GM06990 (cell line): ENCODE results near the gene GSK3B.

Experiments
- DNase-seq: peaks from one replicate; pipeline ENCODE4 v3.0.0-alpha.2; 2011; ENCODE audit not compliant: insufficient read length; ENCODE audit errors: extremely low read depth
- H3K27me3 ChIP-seq: replicated peaks from 2 replicates; pipeline ENCODE4 v1.6.0; 2011; ENCODE audit warnings: low read length; ENCODE audit not compliant: control insufficient read depth, insufficient read depth
- H3K36me3 ChIP-seq: 2 replicates; pipeline ENCODE4 v1.5.1; 2011; ENCODE audit warnings: low read length; ENCODE audit not compliant: control insufficient read depth, insufficient read depth
- H3K4me3 ChIP-seq: replicated peaks from 2 replicates; pipeline ENCODE4 v1.5.1; 2011; ENCODE audit warnings: low read depth, mild to moderate bottlenecking, control low read depth, low read length
- TF ChIP-seq, protein P1 (sequence below): IDR thresholded peaks from 2 replicates; pipeline ENCODE4 v1.5.1; 2011; ENCODE audit warnings: low read length, control low read depth, mild to moderate bottlenecking, inconsistent platforms; ENCODE audit not compliant: insufficient read depth, poor library complexity, severe bottlenecking

GSK3B gene

DNA sequence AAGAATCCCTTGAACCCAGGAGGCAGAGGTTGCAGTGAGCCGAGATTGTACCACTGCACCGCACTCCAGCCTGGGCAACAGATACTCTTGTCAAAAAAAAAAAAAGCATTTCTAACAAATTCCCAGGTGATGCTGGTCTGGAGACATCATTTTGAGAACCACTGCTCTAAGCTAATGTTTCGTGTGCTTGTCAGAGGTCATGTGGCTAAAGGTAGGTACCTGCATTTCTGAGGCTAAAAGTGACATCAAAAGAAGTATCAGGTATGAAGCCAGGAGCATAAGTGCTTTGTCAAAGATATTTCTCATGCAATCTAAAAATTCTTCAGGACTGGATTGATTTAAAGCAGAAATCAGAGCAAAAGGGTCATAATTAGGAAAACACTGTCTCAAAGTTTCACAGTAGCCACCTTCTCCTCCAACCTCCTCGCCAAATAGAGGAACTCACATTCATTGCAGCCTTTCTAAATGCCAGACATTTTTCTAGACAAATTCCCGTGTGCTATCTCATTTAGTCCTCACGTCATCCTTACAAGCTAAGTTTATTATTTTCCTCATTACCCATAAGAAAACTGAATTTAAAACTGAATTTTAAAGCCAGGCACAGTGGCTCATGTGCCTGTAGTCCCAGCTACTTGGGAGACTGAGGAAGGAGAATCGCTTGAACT lies 25.7 kb upstream of the GSK3B start:
- H3K36me3 ChIP-seq, result no peaks in the 10 kb centered on the region

DNA sequence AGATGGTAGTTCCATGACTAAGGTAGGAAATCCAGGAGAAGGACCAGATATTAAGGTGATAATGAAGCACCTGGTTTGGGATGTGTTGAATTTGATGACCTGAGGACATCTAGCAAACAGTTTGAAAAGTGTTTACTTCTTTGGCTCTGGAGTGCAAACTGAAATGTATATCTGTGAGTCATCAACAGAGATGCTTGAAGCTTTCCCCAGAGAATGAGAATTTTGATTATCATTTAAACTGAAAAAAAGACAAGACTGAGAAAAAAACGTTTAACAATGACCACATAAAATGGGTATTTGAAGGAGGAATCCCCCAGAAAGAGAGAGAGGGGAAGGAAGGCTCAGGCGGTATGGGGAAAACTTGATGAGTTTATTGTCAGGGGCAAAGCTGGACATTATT lies 20.7 kb upstream of the GSK3B start:
- no peaks in the 10 kb centered on the region for H3K36me3 ChIP-seq
- TF ChIP-seq, protein P1, sequence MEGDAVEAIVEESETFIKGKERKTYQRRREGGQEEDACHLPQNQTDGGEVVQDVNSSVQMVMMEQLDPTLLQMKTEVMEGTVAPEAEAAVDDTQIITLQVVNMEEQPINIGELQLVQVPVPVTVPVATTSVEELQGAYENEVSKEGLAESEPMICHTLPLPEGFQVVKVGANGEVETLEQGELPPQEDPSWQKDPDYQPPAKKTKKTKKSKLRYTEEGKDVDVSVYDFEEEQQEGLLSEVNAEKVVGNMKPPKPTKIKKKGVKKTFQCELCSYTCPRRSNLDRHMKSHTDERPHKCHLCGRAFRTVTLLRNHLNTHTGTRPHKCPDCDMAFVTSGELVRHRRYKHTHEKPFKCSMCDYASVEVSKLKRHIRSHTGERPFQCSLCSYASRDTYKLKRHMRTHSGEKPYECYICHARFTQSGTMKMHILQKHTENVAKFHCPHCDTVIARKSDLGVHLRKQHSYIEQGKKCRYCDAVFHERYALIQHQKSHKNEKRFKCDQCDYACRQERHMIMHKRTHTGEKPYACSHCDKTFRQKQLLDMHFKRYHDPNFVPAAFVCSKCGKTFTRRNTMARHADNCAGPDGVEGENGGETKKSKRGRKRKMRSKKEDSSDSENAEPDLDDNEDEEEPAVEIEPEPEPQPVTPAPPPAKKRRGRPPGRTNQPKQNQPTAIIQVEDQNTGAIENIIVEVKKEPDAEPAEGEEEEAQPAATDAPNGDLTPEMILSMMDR, result no peak
- no peaks in the 10 kb centered on the region for H3K27me3 ChIP-seq
- no peak for DNase-seq
- H3K4me3 ChIP-seq, result no peak overlapping the region

More for the DNA sequence above, 25.7 kb upstream of the GSK3B start:
- Histone ChIP-seq H3K27me3 (no peaks in the 10 kb centered on the region), H3K4me3 (no peak overlapping the region)
- no peak for DNase-seq
- TF ChIP-seq, protein P1, result no peak

DNA sequence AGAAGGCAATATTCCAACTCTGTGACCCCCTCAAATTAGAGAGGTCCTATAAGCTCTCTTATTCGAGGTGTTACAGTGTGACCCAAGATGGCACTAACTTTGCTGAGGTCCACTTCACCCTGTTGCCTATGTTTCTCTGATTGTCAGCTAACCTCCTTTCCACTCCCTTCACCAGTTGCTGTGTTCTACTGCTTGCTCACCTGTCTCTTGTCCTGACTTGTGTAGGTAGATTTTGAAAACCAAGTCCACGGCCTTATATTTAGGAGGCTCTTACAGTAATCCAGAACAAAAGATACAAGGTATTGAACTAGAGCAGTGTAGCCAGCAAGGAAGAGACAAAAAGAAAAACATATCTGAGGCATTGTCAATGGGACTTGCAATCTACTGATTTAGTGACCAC lies 20.1 kb upstream of the GSK3B start:
- TF ChIP-seq, protein P1, result no peak
- Histone ChIP-seq H3K27me3 (no peaks in the 10 kb centered on the region), H3K4me3 (no peak overlapping the region), H3K36me3 (no peaks in the 10 kb centered on the region)
- DNase-seq, result no peak

DNA sequence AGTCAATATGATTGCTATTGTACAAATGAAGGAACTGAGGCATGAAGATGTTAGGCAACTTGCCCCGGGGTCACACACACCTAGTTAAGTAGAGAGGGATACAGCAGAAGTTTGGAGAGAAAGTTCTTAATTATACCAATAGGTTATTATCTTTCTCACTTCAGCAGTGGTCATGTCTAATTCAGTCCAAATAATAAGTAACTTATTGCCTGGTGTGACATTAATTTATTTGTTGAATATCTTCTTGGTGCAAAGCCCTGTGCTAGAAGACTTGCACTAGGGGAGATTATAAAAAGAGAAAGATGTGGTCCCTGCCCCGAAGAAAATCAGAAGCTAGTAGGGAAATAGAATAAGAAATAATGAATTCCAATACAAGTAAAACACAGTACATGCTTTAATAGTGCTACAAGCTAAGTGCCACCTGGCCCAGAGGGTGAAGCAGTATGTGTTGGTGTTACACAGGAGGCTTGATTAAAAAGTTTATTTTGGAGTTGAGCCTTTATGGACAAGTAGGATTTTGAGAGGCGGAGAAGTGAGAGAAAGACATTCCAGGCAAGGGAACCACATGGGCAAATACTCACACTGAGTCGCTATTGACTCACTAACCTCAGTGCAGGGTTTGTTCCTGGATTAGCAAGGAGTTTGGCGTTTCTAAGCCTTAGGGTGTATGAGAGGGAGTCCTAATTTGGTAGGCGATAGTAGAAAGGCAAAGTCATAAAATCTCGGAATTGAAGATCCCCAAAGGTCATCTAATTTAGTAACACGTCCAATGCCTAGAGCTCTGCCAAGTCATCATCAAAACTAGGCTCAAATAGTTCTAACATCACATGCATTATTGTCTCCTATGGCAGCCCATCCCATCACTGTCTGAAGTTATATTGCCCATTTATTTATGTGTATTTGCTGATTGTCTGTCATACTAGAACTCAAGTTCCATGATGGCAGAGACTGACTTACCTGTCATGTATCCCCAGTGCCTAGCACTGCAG lies 19.2 kb upstream of the GSK3B start:
- TF ChIP-seq, protein P1, result no peak
- DNase-seq, result no peak
- H3K36me3 ChIP-seq, result no peaks in the 10 kb centered on the region
- H3K4me3 ChIP-seq, result no peak overlapping the region
- no peaks in the 10 kb centered on the region for H3K27me3 ChIP-seq

DNA sequence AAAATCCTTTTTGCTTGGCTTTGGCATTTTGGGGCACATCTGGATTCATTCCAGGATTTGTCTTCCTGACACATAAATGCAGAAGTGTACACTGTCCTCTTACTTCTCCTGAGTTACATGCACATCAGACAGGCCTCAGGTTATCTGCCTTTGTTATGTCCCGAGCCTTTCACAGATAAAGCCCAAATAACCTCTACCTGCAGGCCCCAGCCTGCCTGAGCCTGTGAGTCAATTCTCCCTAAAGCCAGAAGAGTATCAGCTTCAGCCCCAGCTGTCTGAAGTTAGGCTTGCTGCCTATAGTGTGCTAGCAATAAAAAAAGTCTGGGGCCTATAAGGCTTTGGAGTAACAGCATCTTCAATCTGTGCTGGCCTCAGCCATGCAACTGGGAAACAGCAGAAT lies 17.7 kb upstream of the GSK3B start:
- no peaks in the 10 kb centered on the region for H3K27me3 ChIP-seq
- no peak for DNase-seq
- TF ChIP-seq, protein P1, result no peak
- no peak overlapping the region for H3K4me3 ChIP-seq
- H3K36me3 ChIP-seq, result no peaks in the 10 kb centered on the region
